ENCODE measurements around the gene KCTD1. TPM values are rescaled to one million over a fixed set of nuclear protein-coding genes. Genes with fewer than 3 reads are reported as not detected.
A peak's percentile ranks its signal among the peaks of the same experiment; 100 is the strongest.
"Not testable (repeated sequence)": the region's sequence is repeated elsewhere in the genome, so short reads cannot be mapped to it uniquely, and the experiment has no call there.

KCTD1 gene
- total RNA-seq, 1 donor from 2014 or later: 83.8 TPM

DNA sequence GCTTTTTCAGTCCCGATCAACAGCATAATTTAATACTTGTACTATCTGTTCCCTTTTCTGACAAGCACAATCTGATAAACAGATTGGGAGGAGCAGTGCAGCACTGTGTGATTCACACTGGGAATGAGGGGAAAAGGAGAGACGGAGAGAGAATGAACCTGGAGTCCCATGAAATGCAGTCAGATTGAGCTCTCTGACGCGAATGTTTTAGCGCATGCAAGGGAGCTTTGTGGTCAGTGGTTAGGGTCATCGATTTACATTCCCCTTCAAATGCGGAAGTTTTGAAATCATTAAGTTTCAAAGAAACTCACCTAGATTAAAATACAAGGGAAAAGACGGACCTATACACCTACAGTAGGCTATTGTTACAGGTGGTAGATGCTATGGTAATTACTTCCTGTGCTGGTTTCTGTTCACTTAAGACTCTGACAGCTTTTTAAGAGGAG, 99.6 kb downstream of the KCTD1 start:
- Mint-ChIP-seq H3K27ac (peak overlapping the region; percentile 22), H3K4me1 (ENCODE audit: unreplicated experiment) (peaks cover 20% of the 10 kb centered on the region), H3K27me3 (no peaks in the 10 kb centered on the region), H3K4me3 (no peak overlapping the region), H3K9me3 (no peaks in the 10 kb centered on the region), H3K36me3 (no peaks in the 10 kb centered on the region)
- no peak for DNase-seq (ENCODE audit: extremely low spot score, unreplicated experiment)
- TF ChIP-seq, protein P1, sequence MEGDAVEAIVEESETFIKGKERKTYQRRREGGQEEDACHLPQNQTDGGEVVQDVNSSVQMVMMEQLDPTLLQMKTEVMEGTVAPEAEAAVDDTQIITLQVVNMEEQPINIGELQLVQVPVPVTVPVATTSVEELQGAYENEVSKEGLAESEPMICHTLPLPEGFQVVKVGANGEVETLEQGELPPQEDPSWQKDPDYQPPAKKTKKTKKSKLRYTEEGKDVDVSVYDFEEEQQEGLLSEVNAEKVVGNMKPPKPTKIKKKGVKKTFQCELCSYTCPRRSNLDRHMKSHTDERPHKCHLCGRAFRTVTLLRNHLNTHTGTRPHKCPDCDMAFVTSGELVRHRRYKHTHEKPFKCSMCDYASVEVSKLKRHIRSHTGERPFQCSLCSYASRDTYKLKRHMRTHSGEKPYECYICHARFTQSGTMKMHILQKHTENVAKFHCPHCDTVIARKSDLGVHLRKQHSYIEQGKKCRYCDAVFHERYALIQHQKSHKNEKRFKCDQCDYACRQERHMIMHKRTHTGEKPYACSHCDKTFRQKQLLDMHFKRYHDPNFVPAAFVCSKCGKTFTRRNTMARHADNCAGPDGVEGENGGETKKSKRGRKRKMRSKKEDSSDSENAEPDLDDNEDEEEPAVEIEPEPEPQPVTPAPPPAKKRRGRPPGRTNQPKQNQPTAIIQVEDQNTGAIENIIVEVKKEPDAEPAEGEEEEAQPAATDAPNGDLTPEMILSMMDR (conservative IDR thresholded peaks at IDR 0.05): no peak

DNA sequence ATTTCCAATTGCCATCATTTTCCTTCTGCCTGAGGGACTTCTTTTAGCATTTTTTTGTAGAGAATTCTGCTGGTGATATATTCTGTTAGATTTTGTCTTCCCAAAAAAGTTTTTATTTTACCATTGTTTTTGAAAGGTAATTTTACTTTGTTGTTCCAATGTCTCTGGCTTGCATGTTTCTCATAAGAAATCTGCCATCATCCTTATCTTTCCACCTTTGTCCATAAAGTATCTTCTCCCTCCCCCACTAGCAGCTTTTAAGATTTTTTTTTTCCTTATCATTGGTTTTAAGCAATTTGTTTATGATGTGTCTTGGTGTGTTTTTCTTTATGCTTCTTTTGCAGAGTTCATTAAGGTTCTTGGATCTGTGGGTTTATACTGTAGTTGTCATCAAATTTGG, 104.5 kb downstream of the KCTD1 start:
- TF ChIP-seq, protein P1 (conservative IDR thresholded peaks at IDR 0.05): no peak
- Mint-ChIP-seq H3K4me3 (no peak overlapping the region), H3K4me1 (ENCODE audit: unreplicated experiment) (peaks cover 12% of the 10 kb centered on the region), H3K36me3 (no peaks in the 10 kb centered on the region), H3K9me3 (no peaks in the 10 kb centered on the region), H3K27me3 (no peaks in the 10 kb centered on the region), H3K27ac (no peak overlapping the region)
- DNase-seq (ENCODE audit: extremely low spot score, unreplicated experiment): no peak

DNA sequence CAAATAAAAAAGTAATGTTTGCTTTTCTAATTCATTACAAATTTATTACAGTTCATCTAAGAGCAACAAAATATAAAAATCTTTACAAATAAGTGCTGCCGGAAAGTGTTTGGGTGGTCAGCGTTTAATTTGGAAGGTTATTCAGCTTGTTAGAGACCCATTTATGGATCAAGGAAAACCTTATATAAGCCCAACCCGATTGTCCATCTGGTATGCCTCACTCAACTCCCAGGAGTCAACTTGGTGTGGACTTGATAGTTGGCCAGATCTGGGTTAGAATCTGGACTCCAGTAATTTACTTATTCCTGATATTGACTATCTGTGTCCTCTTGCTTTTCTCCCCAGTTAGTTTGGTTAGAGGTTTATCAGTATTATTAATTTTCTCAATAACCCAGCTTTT, 106.2 kb downstream of the KCTD1 start:
- DNase-seq (ENCODE audit: extremely low spot score, unreplicated experiment): no peak
- Mint-ChIP-seq H3K9me3 (no peaks in the 10 kb centered on the region), H3K27ac (no peak overlapping the region), H3K36me3 (no peaks in the 10 kb centered on the region), H3K4me3 (no peak overlapping the region), H3K4me1 (ENCODE audit: unreplicated experiment) (peaks cover 8% of the 10 kb centered on the region), H3K27me3 (no peaks in the 10 kb centered on the region)
- TF ChIP-seq, protein P1 (conservative IDR thresholded peaks at IDR 0.05): no peak

DNA sequence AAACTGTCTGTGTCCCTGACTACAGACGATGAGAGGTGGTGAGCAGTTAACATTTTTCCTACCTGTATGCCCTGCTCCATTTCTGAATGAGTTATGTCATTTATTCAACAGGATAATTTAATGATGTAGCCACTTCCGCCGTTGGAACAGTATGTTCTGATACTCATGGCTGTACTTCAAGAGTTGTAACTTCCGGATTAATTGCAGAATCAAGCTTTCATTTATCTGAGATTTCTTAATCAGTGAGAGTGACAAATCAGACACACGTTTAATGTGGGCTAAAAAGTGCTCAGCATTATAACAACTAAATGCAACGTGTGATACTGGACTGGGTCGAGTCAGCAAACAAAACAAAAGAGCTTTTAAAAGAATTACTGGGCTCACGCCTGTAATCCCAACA, 107.7 kb downstream of the KCTD1 start:
- no peak for DNase-seq (ENCODE audit: extremely low spot score, unreplicated experiment)
- no peak overlapping the region for H3K27ac Mint-ChIP-seq
- no peaks in the 10 kb centered on the region for H3K36me3 Mint-ChIP-seq
- TF ChIP-seq, protein P1 (conservative IDR thresholded peaks at IDR 0.05): no peak
- no peaks in the 10 kb centered on the region for H3K27me3 Mint-ChIP-seq
- H3K9me3 Mint-ChIP-seq: peaks cover 4% of the 10 kb centered on the region
- H3K4me1 Mint-ChIP-seq (ENCODE audit: unreplicated experiment): peaks cover 23% of the 10 kb centered on the region
- no peak overlapping the region for H3K4me3 Mint-ChIP-seq

DNA sequence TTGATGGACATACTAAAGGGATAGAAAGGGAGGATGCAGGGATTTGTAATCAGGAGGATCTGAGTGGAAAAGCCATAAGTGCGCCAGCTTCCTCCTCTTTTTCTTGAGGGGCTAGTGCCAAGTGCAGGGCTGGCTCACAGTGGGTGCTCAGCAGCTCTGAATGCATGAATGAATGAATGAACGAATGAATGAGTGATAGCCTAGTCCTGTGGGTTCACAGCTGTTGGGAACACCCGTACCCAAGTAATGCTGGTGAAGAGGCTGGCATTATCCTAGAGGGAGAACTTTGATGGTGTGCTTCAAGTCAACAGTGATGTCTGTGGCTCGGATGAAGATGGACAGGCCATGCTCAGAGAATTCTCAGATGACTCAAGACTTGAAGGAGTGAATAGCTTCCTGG, 108.8 kb downstream of the KCTD1 start:
- DNase-seq (ENCODE audit: extremely low spot score, unreplicated experiment): no peak
- Mint-ChIP-seq H3K4me3 (no peak overlapping the region), H3K27ac (no peak overlapping the region), H3K27me3 (no peaks in the 10 kb centered on the region), H3K9me3 (peaks cover 4% of the 10 kb centered on the region), H3K36me3 (no peaks in the 10 kb centered on the region), H3K4me1 (ENCODE audit: unreplicated experiment) (peaks cover 26% of the 10 kb centered on the region)
- TF ChIP-seq, protein P1 (conservative IDR thresholded peaks at IDR 0.05): no peak

DNA sequence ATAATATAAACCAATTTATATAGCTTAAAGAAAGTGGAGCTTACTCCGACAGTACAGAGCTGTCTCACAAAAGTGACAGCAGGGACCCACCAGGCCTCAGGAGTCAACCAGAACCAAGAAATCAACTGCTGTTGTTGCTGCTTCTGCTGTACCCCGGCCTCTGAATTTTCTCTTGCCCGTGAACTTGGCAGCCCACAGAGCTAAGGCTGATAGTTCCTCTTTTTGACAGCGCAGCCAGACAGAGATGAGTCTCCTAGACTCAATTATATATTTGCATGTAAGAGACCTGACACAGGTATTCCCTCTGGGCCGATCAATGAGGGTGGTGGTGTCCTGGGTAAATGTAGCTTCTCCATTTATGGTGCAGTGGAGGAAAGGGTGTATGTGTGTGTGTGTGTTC, 109.4 kb downstream of the KCTD1 start:
- no peak for DNase-seq (ENCODE audit: extremely low spot score, unreplicated experiment)
- TF ChIP-seq, protein P1 (conservative IDR thresholded peaks at IDR 0.05): no peak
- no peaks in the 10 kb centered on the region for H3K36me3 Mint-ChIP-seq
- peaks cover 4% of the 10 kb centered on the region for H3K9me3 Mint-ChIP-seq
- H3K4me1 Mint-ChIP-seq (ENCODE audit: unreplicated experiment): peaks cover 26% of the 10 kb centered on the region
- H3K27me3 Mint-ChIP-seq: no peaks in the 10 kb centered on the region
- H3K4me3 Mint-ChIP-seq: no peak overlapping the region
- no peak overlapping the region for H3K27ac Mint-ChIP-seq

DNA sequence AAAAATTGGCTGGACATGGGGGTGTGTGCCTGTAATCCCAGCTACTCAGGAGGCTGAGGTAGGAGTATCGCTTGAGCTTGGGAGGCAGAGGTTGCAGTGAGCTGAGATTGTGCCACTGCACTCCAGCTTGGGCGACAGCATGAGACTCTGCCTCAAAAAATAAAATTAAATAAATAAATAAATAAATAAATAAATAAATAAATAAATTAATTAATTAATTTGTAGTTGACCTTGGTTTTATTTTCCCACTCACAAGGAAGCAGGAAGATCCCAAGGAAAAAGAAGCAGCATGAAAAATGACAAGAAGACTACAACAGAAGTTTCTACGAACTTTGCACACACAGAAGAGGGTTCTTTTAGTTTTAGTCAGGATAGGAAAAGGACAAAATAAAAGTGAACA, 110.7 kb downstream of the KCTD1 start:
- DNase-seq (ENCODE audit: extremely low spot score, unreplicated experiment); H3K27ac Mint-ChIP-seq; H3K36me3 Mint-ChIP-seq; H3K27me3 Mint-ChIP-seq; H3K4me3 Mint-ChIP-seq; H3K9me3 Mint-ChIP-seq: not testable (repeated sequence)
- peaks cover 26% of the 10 kb centered on the region for H3K4me1 Mint-ChIP-seq (ENCODE audit: unreplicated experiment)

All from type B pancreatic cell (in vitro differentiated cells).